ENCODE results near the gene MESP1.

The MESP1 gene

DNA sequence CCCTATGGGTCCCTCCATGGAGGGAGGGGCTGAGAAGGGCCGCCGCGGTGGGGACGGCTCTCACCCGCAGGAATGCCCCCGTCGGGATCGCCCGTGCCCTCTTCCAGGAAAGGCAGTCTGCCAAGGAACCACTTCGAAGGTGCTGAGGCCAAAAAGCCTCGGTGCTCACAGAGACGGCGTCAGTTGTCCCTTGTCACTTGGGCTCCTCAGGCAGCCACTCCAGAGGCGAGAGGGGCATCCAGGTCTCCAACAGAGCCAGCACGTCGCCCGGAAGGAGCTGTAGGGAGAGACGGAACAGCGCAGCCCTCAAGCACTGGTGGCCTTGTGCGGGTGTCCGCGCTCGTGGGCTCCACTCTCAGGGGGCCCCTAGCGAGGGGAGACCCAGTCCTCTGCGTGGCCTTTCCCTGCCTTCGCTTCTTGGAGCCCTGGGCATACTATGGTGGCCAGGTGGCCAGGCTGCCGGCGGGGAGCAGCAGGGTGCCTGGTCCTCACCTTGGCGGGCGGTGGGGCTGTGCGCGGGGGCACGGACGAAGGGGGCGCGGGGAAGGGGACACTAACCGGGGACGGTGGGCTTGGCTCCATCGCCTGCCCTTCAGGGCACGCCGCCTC is 994 bp downstream of the MESP1 start:
- no peaks in the 10 kb centered on the region for H3K9me3 ChIP-seq (ENCODE audit: insufficient read depth, low read length)
- H3K79me2 ChIP-seq (ENCODE audit: insufficient read depth, low read length): no peaks in the 10 kb centered on the region
- no peaks in the 10 kb centered on the region for H3F3A ChIP-seq (ENCODE audit: insufficient read depth)
- H3K27ac ChIP-seq (ENCODE audit: low read depth, low read length): no peak overlapping the region
- peak overlapping the region; percentile 56 for H3K4me3 ChIP-seq (ENCODE audit: insufficient read depth, low read length, poor library complexity, severe bottlenecking)
- peak overlapping the region; percentile 65 for H3K9ac ChIP-seq (ENCODE audit: low read length)
- no peaks in the 10 kb centered on the region for H3K36me3 ChIP-seq (ENCODE audit: low read length)
- H2AFZ ChIP-seq (ENCODE audit: low read depth, low read length, severe bottlenecking): peak overlapping the region; percentile 91
- no peaks in the 10 kb centered on the region for H3K9me2 ChIP-seq (replicated peaks; ENCODE audit: insufficient read depth, low read length)
- no peak for TF ChIP-seq EZH2phosphoT487 (conservative IDR thresholded peaks at IDR 0.05; ENCODE audit: low read length)
- TF ChIP-seq, protein P1, sequence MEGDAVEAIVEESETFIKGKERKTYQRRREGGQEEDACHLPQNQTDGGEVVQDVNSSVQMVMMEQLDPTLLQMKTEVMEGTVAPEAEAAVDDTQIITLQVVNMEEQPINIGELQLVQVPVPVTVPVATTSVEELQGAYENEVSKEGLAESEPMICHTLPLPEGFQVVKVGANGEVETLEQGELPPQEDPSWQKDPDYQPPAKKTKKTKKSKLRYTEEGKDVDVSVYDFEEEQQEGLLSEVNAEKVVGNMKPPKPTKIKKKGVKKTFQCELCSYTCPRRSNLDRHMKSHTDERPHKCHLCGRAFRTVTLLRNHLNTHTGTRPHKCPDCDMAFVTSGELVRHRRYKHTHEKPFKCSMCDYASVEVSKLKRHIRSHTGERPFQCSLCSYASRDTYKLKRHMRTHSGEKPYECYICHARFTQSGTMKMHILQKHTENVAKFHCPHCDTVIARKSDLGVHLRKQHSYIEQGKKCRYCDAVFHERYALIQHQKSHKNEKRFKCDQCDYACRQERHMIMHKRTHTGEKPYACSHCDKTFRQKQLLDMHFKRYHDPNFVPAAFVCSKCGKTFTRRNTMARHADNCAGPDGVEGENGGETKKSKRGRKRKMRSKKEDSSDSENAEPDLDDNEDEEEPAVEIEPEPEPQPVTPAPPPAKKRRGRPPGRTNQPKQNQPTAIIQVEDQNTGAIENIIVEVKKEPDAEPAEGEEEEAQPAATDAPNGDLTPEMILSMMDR (IDR thresholded peaks at IDR 0.05; ENCODE audit: insufficient read depth, low read length, poor library complexity, severe bottlenecking): no peak
- no peaks in the 10 kb centered on the region for H4K20me1 ChIP-seq (ENCODE audit: low read depth, low read length)
- H3K27me3 ChIP-seq (ENCODE audit: low read length): no peaks in the 10 kb centered on the region
- peak overlapping the region; percentile 67 for H3K4me2 ChIP-seq (ENCODE audit: low read depth, low read length, poor library complexity, severe bottlenecking)

DNA sequence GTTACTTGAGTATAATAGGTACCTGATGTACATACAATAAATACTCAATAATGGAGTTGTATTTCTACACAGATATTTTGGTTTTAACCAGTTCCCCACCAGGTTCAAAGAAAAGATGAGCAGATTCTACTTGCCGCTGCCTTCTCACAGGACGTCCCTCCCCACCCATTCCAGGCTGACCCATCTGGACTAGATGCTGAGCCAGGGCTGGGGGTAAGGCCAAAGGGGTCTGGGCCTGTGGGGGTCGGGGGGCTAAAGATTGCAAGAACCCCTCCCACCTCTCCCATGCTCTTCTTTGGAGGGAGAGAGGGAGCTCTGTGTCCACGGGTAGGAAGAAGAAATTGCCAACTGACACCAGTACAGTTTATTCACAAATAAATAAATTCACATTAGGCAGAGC is 1.5 kb downstream of the MESP1 start:
- Histone ChIP-seq H3K4me2 (ENCODE audit: low read depth, low read length, poor library complexity, severe bottlenecking) (peak overlapping the region; percentile 67), H3K79me2 (ENCODE audit: insufficient read depth, low read length) (no peaks in the 10 kb centered on the region), H3K27ac (ENCODE audit: low read depth, low read length) (no peak overlapping the region), H3K9me3 (ENCODE audit: insufficient read depth, low read length) (no peaks in the 10 kb centered on the region), H3K36me3 (ENCODE audit: low read length) (no peaks in the 10 kb centered on the region), H3K27me3 (ENCODE audit: low read length) (no peaks in the 10 kb centered on the region), H4K20me1 (ENCODE audit: low read depth, low read length) (no peaks in the 10 kb centered on the region), H3K4me3 (ENCODE audit: insufficient read depth, low read length, poor library complexity, severe bottlenecking) (no peak overlapping the region), H3F3A (ENCODE audit: insufficient read depth) (no peaks in the 10 kb centered on the region), H3K9me2 (replicated peaks; ENCODE audit: insufficient read depth, low read length) (no peaks in the 10 kb centered on the region), H2AFZ (ENCODE audit: low read depth, low read length, severe bottlenecking) (no peak overlapping the region), H3K9ac (ENCODE audit: low read length) (no peak overlapping the region)
- TF ChIP-seq EZH2phosphoT487 (conservative IDR thresholded peaks at IDR 0.05; ENCODE audit: low read length): no peak
- TF ChIP-seq, protein P1 (IDR thresholded peaks at IDR 0.05; ENCODE audit: insufficient read depth, low read length, poor library complexity, severe bottlenecking): no peak

DNA sequence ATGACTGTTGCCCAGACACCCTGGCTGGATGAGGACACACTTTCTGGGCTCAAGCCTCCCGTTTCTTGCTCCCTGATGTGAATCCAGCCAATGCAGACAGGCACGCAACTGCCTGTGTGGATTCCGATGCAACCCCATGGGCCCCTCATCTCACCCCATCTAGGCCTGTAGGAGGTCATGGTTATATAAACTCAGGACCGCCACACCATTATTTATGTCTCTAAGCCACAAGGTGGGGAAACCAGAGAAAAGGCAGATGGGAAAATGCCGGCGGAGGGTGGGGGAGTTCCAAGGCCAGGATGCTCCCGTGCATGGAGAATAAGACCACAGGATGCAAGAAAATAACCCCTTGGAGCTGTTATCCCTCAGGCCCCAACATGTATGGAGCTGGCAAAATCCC is 2.0 kb downstream of the MESP1 start:
- Histone ChIP-seq H3K9me2 (replicated peaks; ENCODE audit: insufficient read depth, low read length) (no peaks in the 10 kb centered on the region), H3K4me3 (ENCODE audit: insufficient read depth, low read length, poor library complexity, severe bottlenecking) (no peak overlapping the region), H3F3A (ENCODE audit: insufficient read depth) (no peaks in the 10 kb centered on the region), H3K27me3 (ENCODE audit: low read length) (no peaks in the 10 kb centered on the region), H2AFZ (ENCODE audit: low read depth, low read length, severe bottlenecking) (no peak overlapping the region), H3K36me3 (ENCODE audit: low read length) (no peaks in the 10 kb centered on the region), H4K20me1 (ENCODE audit: low read depth, low read length) (no peaks in the 10 kb centered on the region), H3K79me2 (ENCODE audit: insufficient read depth, low read length) (no peaks in the 10 kb centered on the region), H3K9me3 (ENCODE audit: insufficient read depth, low read length) (no peaks in the 10 kb centered on the region), H3K4me2 (ENCODE audit: low read depth, low read length, poor library complexity, severe bottlenecking) (no peak overlapping the region), H3K9ac (ENCODE audit: low read length) (no peak overlapping the region), H3K27ac (ENCODE audit: low read depth, low read length) (no peak overlapping the region)
- TF ChIP-seq EZH2phosphoT487 (conservative IDR thresholded peaks at IDR 0.05; ENCODE audit: low read length): no peak
- TF ChIP-seq, protein P1 (IDR thresholded peaks at IDR 0.05; ENCODE audit: insufficient read depth, low read length, poor library complexity, severe bottlenecking): no peak
